GM12891 (cell line): ENCODE data around the gene CYP2J2.

Source experiments
- DNase-seq: peaks from one replicate; pipeline ENCODE4 v3.0.0; 2011; ENCODE audit warnings: low spot score; ENCODE audit not compliant: insufficient read length
- FAIRE-seq: peaks from 2 replicates; lab custom pipeline; 2011; peaks lifted over from hg19 to GRCh38; lab: Jason Lieb, UNC
- PAX5 ChIP-seq: IDR thresholded peaks from 2 replicates; pipeline ENCODE4 v1.6.1; 2011; ENCODE audit warnings: low read length, moderate library complexity, mild to moderate bottlenecking; ENCODE audit not compliant: insufficient read depth, severe bottlenecking
- POLR2A ChIP-seq: IDR thresholded peaks from 2 replicates; pipeline ENCODE4 v1.6.1; 2011; ENCODE audit warnings: low read depth, low read length, control low read depth
- POLR2AphosphoS5 ChIP-seq: IDR thresholded peaks from 2 replicates; pipeline ENCODE4 v1.6.1; 2011; ENCODE audit warnings: low read depth, low read length, control low read depth
- POU2F2 ChIP-seq: IDR thresholded peaks from 2 replicates; pipeline ENCODE4 v1.6.1; 2011; ENCODE audit warnings: low read depth, mild to moderate bottlenecking, control low read depth, low read length, moderate library complexity
- SPI1 ChIP-seq: IDR thresholded peaks from 2 replicates; pipeline ENCODE4 v1.6.1; 2011; ENCODE audit warnings: low read depth, low read length, control low read depth
- TAF1 ChIP-seq: IDR thresholded peaks from 2 replicates; pipeline ENCODE4 v1.6.1; 2011; ENCODE audit warnings: low read depth, low read length, control low read depth

Gene CYP2J2

DNA sequence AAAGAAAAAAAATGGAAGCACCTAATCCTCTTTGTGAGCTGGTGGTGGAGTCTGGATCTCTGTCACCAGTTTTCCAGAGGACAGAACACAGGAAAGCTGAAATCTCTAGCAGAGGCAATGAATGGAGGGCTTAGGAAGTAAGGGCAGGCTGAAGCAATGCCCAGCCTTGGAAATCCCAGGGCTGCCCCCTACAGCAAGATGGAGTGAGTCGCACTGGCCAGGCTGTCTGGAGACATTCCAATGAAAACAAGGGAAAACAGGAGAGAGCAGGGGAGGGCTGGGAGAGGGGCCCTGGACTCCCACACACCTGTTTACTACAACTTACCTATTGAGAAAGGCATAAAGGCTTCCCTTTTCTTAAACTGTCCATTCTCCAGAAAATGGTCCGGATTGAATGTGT lies 25.9 kb downstream of the CYP2J2 start:
- DNase-seq = no peak
- FAIRE-seq = no peak
- TF ChIP-seq SPI1 = no peak
- no peak for TF ChIP-seq POLR2A
- TF ChIP-seq TAF1 = no peak
- TF ChIP-seq PAX5 = no peak
- TF ChIP-seq POLR2AphosphoS5 = no peak
- TF ChIP-seq POU2F2 = no peak

GRCh38 chr1:59898927-59899326 lies 27.6 kb downstream of the CYP2J2 start:
- DNase-seq (no peak), FAIRE-seq (no peak)
- TF ChIP-seq PAX5 = no peak
- TF ChIP-seq TAF1 = no peak
- no peak for TF ChIP-seq POLR2A
- TF ChIP-seq SPI1 = no peak
- no peak for TF ChIP-seq POU2F2

GRCh38 chr1:59897165-59897564 lies 29.4 kb downstream of the CYP2J2 start:
- FAIRE-seq (no peak), DNase-seq (no peak)
- TF ChIP-seq POLR2A (no peak), POLR2AphosphoS5 (no peak), TAF1 (no peak), SPI1 (no peak), POU2F2 (no peak), PAX5 (no peak)

DNA sequence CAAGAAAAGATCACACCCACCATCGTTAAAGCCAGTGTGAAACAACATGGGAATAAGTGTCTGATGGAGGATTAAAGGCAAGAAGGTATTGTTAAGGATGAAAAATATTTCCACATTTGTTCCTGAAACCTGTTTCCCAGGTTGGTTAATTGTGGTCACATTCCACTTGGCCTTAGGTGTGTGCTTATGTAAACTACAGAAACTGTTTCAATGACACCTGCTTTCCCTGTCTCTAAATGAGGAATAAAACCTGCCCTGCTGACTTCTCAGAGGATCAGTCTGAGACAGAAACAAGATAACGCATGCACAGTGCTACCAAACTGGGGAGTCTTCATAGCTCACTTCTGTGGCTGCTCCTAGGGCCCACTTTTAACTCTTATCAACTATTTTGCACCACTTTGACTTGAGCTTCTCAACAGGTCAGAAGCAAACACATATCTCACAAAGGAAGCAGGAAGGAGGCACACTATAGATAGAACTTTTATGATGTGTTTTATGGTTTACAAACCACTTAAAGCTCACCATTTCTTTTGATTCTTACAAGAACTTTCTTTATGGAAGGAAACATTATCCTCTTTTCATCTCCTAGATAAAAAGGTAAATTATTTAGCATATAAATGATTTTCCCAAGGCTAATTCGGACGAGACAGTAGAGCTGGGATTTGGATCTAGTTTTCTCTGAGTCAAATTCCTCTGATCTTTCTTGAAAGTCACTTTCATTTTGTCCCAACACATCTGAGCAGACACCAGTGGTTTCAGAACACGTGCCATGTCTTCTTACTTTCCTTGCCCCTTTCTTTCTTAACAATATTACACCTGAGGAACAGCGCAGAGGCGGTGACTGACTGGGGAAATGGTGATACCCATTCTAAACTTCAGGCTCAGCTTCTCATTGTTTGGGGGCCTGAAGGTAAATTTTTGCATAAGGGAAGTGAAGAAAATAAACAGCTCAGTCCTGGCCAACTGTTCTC lies 33.4 kb downstream of the CYP2J2 start:
- TF ChIP-seq POLR2A (no peak), PAX5 (no peak), POLR2AphosphoS5 (no peak), TAF1 (no peak), POU2F2 (no peak), SPI1 (no peak)
- no peak for DNase-seq
- FAIRE-seq = no peak

GRCh38 chr1:59885160-59885832 lies 41.3 kb downstream of the CYP2J2 start:
- DNase-seq = no peak
- TF ChIP-seq POLR2AphosphoS5 (no peak), SPI1 (no peak), PAX5 (no peak), TAF1 (no peak), POU2F2 (no peak), POLR2A (no peak)
- FAIRE-seq = no peak

DNA sequence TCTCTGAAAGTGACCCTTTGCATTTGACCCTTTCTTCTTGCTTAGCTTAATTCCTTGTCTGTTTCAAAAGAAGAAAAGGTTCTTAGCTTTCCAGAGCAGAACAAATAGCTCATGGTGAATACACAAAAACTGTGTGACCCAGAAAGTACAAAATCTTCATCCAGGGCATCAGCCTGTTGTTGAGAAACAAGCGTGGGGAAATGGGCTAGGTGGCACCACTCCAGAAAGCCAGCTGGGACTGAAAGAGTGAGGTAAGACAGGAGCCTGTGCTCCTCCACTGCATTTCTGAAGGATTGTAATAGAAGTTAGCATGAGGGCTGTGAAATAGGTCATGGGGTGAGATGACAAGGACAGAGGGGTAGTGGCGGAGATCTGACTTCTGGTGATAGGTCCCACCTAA lies 45.8 kb downstream of the CYP2J2 start:
- no peak for FAIRE-seq

DNA sequence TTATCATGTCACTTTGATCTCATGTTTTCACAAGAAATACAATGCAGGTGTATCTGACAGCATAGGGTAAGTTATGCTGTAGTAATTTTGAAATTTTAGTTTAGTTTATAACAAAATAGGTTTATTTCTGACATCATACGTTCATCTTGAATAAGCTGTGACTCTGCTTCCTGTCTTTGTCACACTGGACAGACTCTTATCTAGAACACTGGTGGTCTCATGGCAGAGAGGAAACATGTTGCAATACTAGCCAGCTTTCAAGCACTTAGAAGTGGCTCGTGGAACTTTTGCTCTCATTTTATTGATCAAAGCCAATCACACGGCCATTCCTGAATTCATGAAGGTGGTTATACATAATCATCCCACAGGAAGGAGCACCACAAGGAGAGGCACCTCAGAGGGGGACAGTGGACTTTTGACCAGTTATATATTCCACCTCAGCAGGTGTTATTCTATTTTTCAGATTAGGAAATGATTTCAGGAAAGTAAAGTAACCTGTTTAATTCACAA lies 46.5 kb downstream of the CYP2J2 start:
- no peak for FAIRE-seq
- no peak for DNase-seq
- TF ChIP-seq SPI1 (no peak), POU2F2 (no peak), POLR2A (no peak), PAX5 (no peak), POLR2AphosphoS5 (no peak)

More for the DNA sequence above, 45.8 kb downstream of the CYP2J2 start:
- DNase-seq = no peak
- TF ChIP-seq PAX5 (no peak), POU2F2 (no peak), TAF1 (no peak), SPI1 (no peak), POLR2AphosphoS5 (no peak), POLR2A (no peak)

DNA sequence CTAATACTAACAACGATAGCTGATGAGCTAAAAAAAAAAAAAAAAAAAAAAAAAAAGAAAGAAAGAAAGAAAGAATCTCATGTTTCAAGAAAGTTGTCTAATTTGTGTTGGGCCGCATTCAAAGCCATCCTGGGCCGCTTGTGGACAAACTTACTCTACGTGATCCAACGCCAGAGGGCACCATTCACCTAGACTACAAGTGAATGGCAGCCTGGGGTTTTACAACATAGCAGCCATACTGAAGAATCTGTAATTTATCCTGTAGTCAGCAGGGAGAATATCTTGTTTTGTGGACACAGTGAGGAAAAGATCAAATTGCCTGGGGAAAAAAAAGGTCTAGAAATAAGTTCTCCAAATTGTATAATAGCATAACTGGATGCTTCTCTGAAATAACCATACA lies 47.0 kb downstream of the CYP2J2 start:
- DNase-seq = no peak
- no peak for FAIRE-seq
- TF ChIP-seq POLR2A (no peak), POLR2AphosphoS5 (no peak), POU2F2 (no peak), TAF1 (no peak), PAX5 (no peak), SPI1 (no peak)

DNA sequence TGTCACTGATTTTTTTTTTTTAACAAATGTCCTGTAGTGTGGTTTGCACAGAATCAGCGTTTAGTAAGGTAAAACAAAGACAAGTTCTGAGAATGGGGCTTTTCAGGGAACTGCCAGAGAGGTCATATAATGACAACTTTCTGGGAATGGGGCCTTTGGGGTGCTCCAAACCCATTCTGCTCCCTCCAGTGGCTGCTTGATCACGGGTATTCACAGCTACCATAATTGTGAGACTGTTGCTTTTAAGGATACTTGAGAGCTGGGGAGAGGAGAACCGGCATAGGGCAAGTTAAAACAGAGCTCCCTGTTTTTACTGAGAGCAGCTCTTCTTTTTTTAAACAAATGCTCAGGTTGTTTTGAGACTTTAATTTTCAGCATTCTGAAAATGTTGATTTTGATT lies 48.2 kb downstream of the CYP2J2 start:
- TF ChIP-seq POLR2A (no peak), POLR2AphosphoS5 (no peak), TAF1 (no peak), SPI1 (no peak), PAX5 (no peak), POU2F2 (no peak)
- DNase-seq = no peak
- FAIRE-seq = no peak
